ENCODE measurements around the gene ETV3.

Gene ETV3

GRCh38 chr1:157080714-157081113 lies 57.5 kb downstream of the ETV3 start:
- H3K36me3 ChIP-seq (ENCODE audit: control insufficient read depth, insufficient read depth, low read length): no peaks in the 10 kb centered on the region
- H3K4me1 ChIP-seq (ENCODE audit: control insufficient read depth, insufficient read depth, low read length, poor library complexity, severe bottlenecking): no peaks in the 10 kb centered on the region
- H3K27ac ChIP-seq (ENCODE audit: low read depth, low read length, severe bottlenecking): no peak overlapping the region
- 90 to 97% methylated on average over 10 of the region's 10 CpGs for WGBS, 2 experiments (ENCODE audit: insufficient coverage in 2 of 2)
- no peak overlapping the region for H3K4me3 ChIP-seq (ENCODE audit: extremely low read depth, insufficient read depth, low read length, poor library complexity, severe bottlenecking)
- H3K9me3 ChIP-seq (ENCODE audit: control insufficient read depth, low read length): no peaks in the 10 kb centered on the region

GRCh38 chr1:157077394-157077793 lies 60.8 kb downstream of the ETV3 start:
- H3K27ac ChIP-seq (ENCODE audit: low read depth, low read length, severe bottlenecking): no peak overlapping the region
- H3K36me3 ChIP-seq (ENCODE audit: control insufficient read depth, insufficient read depth, low read length): no peaks in the 10 kb centered on the region
- no peak overlapping the region for H3K4me3 ChIP-seq (ENCODE audit: extremely low read depth, insufficient read depth, low read length, poor library complexity, severe bottlenecking)
- no peaks in the 10 kb centered on the region for H3K9me3 ChIP-seq (ENCODE audit: control insufficient read depth, low read length)
- 90% methylated on average over 1 of the region's 1 CpG; no CpG with 5 or more reads in 1 of the 2 experiments for WGBS, 2 experiments (ENCODE audit: insufficient coverage in 2 of 2)
- no peaks in the 10 kb centered on the region for H3K4me1 ChIP-seq (ENCODE audit: control insufficient read depth, insufficient read depth, low read length, poor library complexity, severe bottlenecking)

- Histone ChIP-seq H3K4me1 (ENCODE audit: control insufficient read depth, insufficient read depth, low read length, poor library complexity, severe bottlenecking) (no peaks in the 10 kb centered on the region), H3K27ac (ENCODE audit: low read depth, low read length, severe bottlenecking) (no peak overlapping the region), H3K9me3 (ENCODE audit: control insufficient read depth, low read length) (no peaks in the 10 kb centered on the region), H3K36me3 (ENCODE audit: control insufficient read depth, insufficient read depth, low read length) (no peaks in the 10 kb centered on the region), H3K4me3 (ENCODE audit: extremely low read depth, insufficient read depth, low read length, poor library complexity, severe bottlenecking) (no peak overlapping the region)
- WGBS, 2 experiments (ENCODE audit: insufficient coverage in 2 of 2): 49 to 51% methylated on average over 30 to 35 of the region's 35 CpGs
Measured at GRCh38 chr1:157073944-157074685, 64.1 kb downstream of the ETV3 start.
